NT2/D1 (cell line): Measurements from ENCODE around the gene C16orf74.

ENCODE experiments used
- SUZ12 ChIP-seq: IDR thresholded peaks from 2 replicates; pipeline ENCODE4 v1.6.1; 2011; ENCODE audit not compliant: insufficient read length, insufficient read depth; ENCODE audit errors: extremely low read depth
- YY1 ChIP-seq: IDR thresholded peaks from 2 replicates; pipeline ENCODE4 v1.6.1; 2011; ENCODE audit not compliant: insufficient read length, insufficient read depth
- ZNF274 ChIP-seq: IDR thresholded peaks from 2 replicates; pipeline ENCODE4 v1.6.1; 2011; ENCODE audit warnings: mild to moderate bottlenecking, low read depth, low read length

DNA sequence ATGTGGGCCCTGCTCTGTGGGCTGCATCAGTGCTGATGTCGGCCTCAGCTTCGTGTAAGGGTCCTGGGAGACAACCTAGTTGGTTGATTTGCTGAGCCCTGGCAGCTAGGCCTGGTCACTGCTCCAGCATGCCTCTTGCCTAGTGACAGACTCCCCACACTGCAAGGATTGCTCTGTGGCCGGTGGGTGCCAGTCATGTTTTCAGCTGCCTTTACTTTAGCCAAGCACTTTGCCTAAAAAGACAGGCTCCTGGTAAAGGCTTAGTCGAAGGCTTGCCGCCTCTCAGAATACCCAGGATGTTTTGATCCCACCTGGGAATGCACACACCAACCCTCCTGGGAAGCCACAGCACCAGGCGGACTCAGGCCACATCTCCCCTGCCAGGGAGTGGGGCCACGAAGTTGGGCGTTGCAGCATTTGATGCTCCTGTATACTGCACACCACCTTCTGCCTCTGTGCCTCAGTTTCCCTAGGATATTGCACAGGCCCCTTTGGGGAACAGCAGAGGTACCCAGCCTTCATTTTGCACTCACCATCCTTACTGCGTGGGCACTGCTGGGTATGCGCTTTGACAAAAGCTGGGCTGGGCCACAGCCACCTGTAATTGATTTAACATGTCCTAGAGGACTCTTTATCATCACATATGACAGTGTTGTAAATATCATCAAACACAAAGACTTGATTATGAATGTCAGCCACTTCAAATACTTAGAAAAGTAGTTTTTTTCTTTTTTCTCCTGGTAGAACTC is 82.0 kb downstream of the C16orf74 start:
- no peak for TF ChIP-seq ZNF274
- TF ChIP-seq YY1: no peak
- TF ChIP-seq SUZ12: no peak
